Skeletal muscle cell (primary cell): ENCODE results near the gene ABLIM1.

ENCODE experiments used
- DNase-seq: peaks from one replicate; pipeline ENCODE4 v3.0.0-alpha.2; 2010; ENCODE audit warnings: low read depth
- H3K4me3 ChIP-seq: 2 replicates; pipeline ENCODE4 v1.5.1; 2011; ENCODE audit warnings: low read depth, mild to moderate bottlenecking, control low read depth, low read length, moderate library complexity

The ABLIM1 gene

DNA sequence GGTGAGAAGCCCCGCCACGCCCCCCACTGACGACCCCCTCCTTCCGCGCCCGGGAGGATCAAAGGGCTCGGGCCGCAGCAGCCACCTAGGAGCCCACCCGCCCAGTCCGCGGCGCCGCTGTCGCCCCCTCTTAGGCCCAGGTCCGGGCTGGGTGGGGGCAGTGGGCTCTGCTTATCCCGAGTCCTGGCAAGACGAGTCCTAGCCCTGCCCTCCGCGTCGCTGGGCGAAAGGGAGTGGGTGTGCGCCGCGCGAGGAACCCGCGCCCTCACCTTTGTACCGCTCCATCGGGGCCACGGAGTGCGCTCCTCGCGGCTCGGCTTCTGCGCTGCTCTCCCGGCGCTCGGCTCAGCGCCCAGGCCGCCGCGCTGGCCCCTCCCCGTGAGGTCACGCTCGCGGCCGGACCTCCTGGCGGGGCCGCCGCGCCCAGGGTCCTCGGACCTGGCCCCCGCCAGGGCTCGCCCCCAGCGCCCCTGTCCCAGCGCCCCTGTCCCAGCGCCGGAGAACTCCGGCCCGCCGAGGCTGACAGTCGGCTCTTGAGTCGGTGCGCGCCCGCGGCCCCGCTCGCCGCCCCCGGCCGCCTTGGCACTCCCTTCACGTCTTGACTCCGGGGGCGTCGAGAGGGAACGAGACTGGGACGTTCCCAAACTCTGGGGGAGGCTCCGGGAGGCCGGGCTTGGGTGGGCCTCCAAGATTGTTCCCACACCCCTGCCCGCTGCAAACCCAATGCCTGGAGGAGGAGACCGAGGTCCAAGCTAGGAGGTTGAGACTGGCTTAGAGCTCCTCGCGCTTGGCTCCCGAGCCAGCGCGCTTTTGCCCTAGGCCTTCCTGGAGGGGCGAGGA, 253.7 kb downstream of the ABLIM1 start, which contains the start of gene AFAP1L2:
AFAP1L2 (minus strand) TSS at position 332 of the 840 bp plus-strand sequence; CDS start at position 285, 47 bp downstream.
- peak within 1 kb of the TSS; percentile 29 for H3K4me3 ChIP-seq
- DNase-seq = no peak

DNA sequence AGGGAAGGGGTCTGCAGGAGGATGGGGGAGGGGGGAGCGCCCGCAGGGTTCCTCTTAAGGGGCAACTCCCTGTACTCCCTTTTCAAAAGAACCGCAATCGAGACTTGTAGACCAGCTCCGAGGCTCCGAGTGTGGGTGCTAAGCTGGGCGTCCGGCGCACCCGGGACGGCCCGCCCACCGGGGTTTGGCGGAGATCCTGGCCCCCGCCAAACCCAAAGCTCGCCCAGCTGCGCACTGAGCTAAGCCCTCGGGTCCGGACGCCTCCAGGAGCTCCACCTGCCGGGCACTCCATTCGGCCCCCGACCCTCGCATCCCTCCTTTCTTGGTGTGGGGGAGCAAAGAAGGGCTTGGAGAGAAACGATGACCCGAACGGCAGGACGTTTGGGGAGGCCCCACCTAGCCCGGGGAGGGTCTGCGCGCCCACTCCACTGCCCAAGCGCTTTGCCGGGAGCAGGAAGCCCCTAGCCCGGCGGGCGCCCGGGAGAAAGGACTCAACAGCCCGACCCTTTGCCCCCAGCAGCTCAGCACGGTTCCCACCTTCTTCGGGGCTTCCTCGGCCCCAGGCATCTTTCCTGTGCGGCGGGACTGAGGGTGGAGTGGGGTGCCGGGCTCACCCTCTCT, 254.4 kb downstream of the ABLIM1 start:
- H3K4me3 ChIP-seq = peak overlapping the region; percentile 29
- DNase-seq = no peak

DNA sequence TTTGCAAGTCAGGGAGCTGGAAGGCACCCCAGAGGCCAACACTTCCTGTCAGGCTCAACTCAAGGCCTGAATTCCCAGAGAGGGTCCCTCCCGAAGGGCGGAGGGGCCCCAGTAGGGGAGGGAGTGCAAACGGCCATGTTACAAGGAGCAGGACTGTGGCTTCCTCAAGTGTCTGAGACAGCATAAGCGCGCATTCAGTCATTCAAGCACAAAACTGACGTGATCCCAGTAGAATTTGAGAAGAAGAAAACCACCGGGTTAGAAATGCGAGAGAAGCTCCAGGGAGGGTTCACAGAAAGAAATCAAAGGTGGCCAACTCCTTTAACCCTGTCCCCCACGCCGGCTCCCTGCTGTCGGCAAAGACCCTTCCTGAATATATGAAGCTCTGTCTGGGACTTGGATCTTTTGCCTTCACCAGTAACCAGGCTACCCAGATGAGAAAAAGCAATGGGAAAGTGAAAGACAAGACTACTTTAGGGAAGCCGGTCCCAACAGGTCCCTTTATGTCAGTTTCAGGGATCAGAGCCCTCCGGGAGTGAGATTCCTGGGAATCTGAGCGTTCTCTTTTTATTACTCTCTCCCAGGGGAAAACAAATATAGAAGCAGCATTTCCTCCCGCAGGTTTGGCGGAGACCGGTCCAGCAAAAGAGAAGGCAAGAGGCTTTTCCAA, 255.1 kb downstream of the ABLIM1 start:
- H3K4me3 ChIP-seq = peak overlapping the region; percentile 29
- DNase-seq = no peak

DNA sequence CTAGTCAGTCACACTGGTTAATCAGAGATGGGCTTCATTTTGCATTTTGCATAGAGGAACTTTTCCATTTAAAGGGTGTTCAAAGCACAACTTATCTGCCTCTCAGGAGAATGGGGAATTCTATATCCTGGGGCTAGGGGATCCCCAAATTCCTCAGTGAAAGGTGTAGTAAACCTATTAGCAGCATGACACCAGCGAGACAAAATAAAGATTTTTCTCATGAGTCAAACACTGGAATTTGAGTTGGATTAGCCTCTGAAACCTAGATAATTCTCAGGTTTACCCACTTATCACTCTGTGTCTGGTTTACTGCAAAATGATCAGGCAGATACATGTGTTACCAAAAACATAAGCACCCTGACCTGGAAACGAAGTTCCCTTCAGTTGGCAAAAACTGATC, 255.8 kb downstream of the ABLIM1 start:
- no peak for DNase-seq
- H3K4me3 ChIP-seq = no peak overlapping the region

DNA sequence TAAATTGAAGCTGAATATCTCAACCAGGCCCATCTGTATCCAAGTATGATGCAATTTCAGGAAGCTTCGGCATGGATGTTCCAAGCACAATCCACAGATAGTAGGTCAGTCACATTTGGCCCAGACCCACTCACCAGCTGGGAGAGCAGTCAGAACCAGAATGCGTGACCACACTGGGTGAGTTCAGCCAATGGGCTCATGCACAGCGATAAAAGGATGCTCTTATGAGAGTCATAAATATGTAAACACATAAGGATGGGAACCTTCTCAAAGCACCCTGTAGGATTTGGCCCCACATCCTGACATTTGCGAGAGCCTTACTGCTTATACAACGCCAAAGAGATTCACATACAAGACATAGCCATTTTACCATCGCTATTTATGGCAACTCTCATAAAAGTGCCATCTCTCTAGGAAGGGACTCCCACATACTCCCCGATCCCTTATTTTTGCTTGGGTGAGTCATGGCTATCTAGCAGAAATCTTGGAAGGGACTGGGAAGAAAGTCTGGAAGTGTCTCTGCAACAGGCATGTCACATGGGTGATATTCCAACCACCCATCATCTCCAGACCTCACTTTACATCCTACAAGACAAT, 256.8 kb downstream of the ABLIM1 start:
- no peak for DNase-seq
- H3K4me3 ChIP-seq = no peak overlapping the region

DNA sequence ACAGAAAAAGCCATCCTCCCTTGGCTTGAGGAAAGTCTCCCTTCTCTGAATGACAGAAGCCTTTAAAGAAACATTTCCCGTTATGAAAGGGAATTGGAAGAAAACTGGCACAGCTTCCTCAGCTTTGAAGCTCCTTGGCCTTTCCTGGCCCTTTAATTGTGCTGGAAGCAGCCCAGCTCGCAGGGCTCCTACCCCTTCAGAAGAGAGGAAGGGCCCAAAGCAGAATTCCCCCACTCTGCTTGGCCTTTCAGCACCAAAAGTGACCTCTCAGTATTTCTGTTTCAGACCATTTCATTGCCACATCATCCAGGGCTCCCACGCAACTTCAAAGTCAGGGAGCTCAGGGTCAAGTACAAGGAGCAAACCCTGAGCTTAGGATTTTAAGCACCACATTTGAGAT, 258.0 kb downstream of the ABLIM1 start:
- no peak overlapping the region for H3K4me3 ChIP-seq
- no peak for DNase-seq

DNA sequence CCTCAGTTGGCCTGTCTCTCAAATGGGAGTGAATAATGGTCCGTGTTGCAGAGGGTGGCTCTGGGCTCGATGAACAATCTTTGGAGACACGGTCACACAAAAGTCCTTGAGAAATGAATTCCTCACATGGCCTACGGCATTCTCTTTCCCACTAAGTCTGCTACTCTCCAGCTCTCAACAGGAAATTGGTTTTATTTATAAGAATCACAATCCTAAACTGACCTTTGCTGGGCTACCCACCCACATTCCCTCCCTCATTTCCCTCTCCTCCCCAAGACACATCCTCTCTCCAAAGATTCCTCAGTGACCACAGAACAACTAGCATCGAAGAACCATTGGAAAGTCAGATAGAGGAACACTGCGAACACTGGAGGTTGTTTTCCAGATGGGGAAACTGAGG, 258.5 kb downstream of the ABLIM1 start:
- no peak for DNase-seq
- H3K4me3 ChIP-seq = no peak overlapping the region

DNA sequence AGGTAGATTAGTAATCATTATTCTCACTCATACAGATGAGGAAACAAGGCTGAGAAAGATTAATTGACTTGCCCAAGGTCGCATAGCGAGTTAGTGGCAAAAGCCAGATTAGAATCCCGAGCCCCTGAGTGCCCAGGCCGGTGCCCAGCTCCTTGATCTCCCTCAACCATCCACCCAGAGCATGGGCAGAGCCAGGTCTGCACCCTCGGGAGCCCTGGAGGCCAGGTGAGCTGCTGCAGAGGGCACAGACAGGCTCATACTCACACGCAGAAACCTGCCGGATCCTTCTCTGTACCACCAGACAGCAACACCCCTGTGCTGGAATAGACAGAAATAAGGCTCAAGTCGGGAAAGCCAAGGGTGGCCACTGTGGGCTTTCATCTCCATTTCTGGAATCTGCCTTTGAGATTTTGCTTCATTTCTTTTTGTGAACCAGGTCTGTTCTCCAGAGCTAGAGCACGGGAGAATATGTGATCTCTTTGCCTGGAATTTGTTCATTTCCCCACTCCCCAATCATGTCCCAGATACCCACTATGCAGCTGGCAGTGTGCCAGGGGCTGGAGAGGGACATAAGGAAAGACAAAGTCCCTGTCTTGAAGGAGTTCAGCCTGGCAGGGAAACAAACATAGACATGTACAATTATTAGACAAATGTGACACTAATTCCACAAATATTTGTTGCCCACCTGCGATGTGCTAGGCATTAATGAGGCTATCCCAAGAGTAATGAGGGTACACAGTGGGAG, 259.3 kb downstream of the ABLIM1 start:
- H3K4me3 ChIP-seq = no peak overlapping the region
- DNase-seq = no peak

DNA sequence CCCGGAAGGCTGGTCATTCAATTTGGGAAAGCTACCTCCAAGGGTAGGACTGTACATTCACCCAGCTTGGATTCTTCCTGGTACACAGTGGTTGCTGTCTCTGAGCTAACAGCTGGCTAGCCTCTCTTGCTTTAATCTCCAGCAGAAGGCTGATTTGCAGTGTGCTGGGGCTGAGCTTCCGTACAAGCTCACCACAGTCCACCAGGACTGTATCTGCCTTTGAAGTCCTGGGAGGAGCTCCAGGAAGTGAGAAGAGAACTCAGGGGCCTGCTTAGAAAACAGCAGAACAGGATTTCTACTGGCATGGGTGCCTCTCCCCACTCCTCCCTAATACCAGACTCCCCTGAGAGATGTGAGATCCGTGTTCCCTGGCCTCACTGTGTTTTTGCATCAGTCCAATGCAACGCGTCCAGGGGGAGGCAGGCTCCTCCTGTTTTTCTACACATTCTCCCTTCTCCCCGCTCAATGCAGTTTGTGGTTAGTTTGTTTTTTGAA, 260.4 kb downstream of the ABLIM1 start:
- no peak overlapping the region for H3K4me3 ChIP-seq

DNA sequence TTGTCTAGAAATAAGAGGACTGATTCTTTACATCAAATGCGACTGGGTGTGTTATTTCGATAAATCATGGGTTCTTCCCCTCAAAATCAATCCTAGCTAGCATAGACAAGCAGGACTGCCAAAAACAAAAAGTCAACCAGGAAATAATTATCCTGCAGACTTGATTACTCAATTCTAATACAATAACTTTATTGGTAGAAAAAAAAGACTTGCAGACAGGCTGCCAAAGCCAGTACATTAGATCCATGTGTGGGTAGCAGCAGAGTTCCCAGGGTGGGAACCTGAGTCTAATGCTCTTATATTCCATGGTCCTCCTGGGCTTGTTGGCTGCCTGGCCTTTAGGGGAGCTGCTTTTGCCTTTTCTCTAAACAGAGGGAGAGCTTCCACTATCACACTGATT, 261.6 kb downstream of the ABLIM1 start:
- DNase-seq = no peak
- H3K4me3 ChIP-seq = no peak overlapping the region

More for the DNA sequence above, 260.4 kb downstream of the ABLIM1 start:
- no peak for DNase-seq

DNA sequence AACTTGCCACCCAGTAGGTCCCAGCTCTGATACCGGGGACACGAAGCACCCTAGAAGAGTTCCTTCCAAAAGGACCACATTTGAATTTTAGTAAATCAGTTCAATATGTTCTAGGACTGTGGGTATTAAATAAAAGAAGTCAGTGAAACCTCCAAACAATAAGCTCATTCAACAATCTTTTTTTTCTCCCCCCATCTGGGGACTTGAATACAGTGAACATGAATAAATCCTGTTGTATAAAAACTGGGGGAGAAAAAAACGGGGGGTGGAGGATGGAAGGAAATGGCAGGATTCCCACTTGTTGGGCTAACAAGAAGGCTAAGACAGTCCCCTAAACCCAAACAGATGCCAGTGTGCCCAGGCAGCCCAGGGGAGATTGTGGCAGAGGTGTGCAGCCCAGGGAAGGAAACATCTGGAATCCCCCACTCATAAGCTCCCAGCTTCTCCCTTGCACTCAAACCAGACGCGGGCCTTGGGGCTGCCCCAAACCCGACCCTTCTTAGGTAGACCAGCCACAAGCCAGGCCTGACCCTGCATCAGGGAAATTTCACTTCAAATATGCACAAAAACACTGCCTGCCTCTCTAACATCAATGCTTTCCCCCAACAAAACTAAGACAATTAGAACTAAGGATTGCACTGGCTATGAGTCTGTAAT, 262.6 kb downstream of the ABLIM1 start:
- H3K4me3 ChIP-seq = no peak overlapping the region
- DNase-seq = no peak

DNA sequence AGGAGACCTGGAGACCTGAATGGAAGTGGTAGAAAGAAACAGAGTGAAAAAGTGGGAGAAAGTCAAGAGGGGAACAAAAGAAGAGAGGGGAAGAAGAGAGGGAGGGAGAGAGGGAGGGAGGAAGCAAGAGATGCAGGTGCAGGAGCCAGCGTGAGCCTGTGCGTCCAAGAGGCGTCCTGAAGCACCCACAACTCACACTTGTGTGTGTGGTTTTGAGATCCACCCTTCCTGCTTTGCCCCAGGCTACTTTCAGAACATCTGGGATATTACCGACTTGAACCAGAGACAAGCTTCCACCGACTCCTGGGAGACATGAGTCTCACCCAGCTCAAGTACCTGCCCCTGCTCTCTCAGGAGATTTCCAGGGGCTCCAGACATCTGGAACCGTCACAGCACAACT, 263.5 kb downstream of the ABLIM1 start:
- H3K4me3 ChIP-seq = no peak overlapping the region
- no peak for DNase-seq

DNA sequence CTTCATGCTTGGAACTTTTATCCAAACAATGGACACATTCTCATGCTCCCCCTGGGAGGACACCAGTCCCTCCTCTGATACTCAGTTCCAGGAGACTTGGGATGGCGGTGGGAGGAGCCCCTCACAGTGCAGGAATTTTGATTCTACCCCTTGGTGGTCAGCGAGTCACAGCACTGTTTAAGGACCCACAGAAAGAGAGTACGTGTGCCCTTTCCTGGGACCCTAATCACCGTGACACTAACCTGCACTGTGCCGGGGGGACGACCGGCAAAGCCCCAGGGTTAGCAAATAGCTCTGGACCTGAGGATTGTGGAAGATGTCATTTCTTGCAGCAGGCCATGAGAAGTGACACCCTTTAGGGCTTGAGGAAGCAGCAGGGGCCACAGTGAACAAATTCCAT, 264.2 kb downstream of the ABLIM1 start:
- H3K4me3 ChIP-seq = no peak overlapping the region
- no peak for DNase-seq

DNA sequence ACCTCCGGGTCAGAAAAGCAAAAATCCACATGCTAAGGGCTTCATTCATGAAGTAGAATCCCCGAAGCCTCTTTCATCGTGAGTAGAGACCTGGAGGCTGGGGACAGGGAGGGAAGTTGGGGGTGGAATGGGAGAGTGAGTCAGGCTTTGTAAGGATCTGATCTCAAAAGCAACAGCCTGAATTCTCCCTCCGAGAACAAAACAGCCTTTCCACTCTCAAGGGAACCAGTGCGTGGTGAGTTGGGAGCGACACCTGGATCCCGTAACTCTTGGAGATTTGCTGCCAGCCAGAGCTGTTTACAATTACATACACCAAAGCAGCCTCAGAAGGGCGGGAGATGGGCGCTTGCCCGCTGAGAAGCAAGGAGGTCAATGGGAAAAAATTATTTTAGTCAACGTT, 264.6 kb downstream of the ABLIM1 start:
- no peak for DNase-seq
- H3K4me3 ChIP-seq = no peak overlapping the region

DNA sequence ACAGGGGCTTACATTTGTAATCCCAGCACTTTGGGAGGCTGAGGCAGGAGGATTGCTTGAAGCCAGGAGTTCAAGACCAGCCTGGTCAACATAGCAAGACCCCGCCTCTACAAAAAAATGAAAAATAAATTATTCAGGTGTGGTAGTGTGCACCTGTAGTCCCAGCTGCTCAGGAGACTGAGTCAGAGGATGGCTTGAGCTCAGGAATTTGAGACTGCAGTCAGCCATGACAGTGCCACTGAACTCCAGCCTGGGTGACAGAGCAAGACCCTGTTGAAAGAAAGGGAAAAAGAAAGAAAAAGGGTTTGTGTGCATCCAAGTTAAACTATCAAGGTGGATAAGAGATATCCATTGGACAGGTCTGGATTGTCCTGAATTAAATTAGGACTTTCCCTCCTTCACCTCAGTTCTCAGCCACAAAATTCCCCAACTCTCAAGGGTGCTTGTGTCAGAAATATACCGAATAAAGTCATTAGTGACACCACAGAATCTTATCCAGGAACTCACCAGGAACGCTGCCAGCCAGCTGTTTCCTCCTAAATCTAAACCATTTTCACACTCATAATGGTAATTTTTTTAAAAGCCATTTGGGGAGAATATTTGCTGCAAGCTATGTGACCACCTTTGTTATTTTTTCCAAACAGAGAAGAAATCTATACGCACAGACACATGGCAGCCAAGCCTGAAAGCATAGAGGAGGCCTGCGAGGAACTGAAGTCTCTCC, 265.8 kb downstream of the ABLIM1 start:
- H3K4me3 ChIP-seq = no peak overlapping the region
- no peak for DNase-seq

DNA sequence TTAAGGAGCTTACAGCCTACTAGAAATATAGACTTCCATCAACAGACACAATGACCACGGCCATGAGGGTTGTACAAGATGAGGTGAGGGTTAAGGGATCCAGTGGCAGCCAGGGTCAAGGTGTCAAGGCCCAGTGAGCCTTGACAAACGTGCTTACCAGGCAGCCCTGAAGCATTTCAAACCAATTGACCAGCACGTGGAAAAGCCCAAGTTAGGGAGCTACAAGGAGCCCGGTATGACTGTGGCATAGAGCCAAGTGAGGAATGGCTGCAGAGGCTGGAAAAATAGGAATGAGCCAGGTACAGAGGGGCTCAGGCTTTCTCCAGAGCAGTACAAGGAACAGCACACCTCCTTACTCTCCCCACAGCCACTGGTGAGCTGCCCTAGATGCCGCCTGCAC, 266.5 kb downstream of the ABLIM1 start:
- DNase-seq = no peak
- H3K4me3 ChIP-seq = no peak overlapping the region

DNA sequence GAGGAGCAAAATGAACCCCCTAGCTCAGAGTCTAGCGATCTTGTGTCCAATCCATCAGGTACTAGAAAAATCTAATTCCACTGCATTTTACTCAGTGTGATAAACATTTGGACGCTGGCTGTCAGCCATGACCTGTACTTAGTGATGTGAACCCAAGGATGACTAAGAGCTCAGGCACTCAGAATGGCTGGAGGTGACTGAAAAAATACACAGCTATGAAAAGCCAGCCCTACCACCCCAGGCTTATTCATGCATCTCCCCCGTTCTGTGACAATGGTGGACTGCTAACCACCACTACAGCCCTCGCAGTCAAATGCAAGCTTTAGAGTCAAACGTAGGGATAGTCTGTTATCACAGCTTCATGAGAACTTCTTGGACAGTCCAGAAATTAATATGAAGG, 268.6 kb downstream of the ABLIM1 start:
- no peak for DNase-seq
- no peak overlapping the region for H3K4me3 ChIP-seq

DNA sequence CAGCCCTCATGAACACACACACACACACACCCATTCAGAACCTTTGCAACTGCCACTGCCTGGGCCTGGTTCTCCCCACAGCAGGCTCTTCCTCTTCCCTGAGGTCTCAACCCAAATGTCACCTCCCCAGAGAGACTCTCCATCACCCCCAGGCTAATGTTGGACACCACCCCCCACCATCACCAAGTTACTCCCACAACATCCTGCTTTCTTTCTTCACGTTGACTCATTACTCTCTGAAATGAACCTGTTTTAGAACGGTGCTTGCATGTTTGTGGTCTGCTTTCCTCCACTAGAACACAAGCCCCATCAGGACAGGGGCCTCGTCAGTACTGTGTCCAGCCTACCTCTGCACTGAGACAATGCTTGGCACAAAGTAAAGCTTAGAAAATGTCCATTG, 269.8 kb downstream of the ABLIM1 start:
- no peak for DNase-seq
- no peak overlapping the region for H3K4me3 ChIP-seq
